Vagina (tissue), 2 donors: ENCODE measurements around the gene LCOR.

Source experiments
- POLR2A ChIP-seq, 2 donors: fragments of 450-650 bp; IDR thresholded peaks; one replicate each; pipeline ENCODE4 v1.6.1; 2017; ENCODE audit warnings: antibody characterized with exemption in 2 of 2, mild to moderate bottlenecking in 2 of 2, moderate library complexity in 2 of 2
- TF ChIP-seq, protein P1 (sequence below), 3 experiments: fragments of 450-650 bp in 2 of 3; fragments of 200-600 bp in 1 of 3; sonication (generic) in 1 of 3; IDR thresholded peaks; one replicate each; pipeline ENCODE4 v1.5.1; 2017 to 2019; ENCODE audit warnings: antibody characterized with exemption in 3 of 3, mild to moderate bottlenecking in 2 of 3, moderate library complexity in 2 of 3

DNA sequence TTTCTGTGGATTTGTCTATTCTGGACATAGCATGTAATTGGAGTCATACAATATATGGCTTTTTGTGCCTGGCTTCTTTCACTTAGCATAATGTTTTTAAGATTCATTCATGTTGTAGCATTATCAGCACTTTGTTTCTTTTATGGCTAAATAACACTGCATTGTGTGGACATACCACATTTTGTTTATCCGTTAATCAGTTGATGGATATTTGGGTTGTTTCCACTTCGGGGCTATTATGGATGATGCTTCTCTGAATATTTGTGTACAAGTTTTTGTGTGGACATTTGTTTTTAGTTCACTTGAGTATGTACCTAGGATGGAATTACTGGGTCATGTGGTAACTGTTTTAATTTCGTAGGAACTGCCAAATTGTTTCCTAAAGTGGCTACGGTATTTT, 6.4 kb downstream of the LCOR start:
- TF ChIP-seq, protein P1, sequence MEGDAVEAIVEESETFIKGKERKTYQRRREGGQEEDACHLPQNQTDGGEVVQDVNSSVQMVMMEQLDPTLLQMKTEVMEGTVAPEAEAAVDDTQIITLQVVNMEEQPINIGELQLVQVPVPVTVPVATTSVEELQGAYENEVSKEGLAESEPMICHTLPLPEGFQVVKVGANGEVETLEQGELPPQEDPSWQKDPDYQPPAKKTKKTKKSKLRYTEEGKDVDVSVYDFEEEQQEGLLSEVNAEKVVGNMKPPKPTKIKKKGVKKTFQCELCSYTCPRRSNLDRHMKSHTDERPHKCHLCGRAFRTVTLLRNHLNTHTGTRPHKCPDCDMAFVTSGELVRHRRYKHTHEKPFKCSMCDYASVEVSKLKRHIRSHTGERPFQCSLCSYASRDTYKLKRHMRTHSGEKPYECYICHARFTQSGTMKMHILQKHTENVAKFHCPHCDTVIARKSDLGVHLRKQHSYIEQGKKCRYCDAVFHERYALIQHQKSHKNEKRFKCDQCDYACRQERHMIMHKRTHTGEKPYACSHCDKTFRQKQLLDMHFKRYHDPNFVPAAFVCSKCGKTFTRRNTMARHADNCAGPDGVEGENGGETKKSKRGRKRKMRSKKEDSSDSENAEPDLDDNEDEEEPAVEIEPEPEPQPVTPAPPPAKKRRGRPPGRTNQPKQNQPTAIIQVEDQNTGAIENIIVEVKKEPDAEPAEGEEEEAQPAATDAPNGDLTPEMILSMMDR (IDR thresholded peaks at IDR 0.05), result no peak
- TF ChIP-seq POLR2A (IDR thresholded peaks at IDR 0.05), result no peak
